Immature natural killer cell (primary cell): ENCODE results near the gene PCBP3. TPM values are rescaled to one million over a fixed set of nuclear protein-coding genes. Genes with fewer than 3 reads are reported as not detected.
A peak's percentile ranks its signal among the peaks of the same experiment; 100 is the strongest.

Source experiments
- DNase-seq, 3 donors: peaks; one replicate each; pipeline ENCODE4 v3.0.0; 2022; ENCODE audit warnings: mixed read lengths in 1 of 3
- H3K27ac Mint-ChIP-seq, 6 donors: one replicate each; pipeline ENCODE4 v1.8.0; 2020; ENCODE audit warnings: mixed read lengths in 6 of 6, mild to moderate bottlenecking in 5 of 6, inconsistent platforms in 4 of 6, moderate library complexity in 3 of 6
- H3K27me3 Mint-ChIP-seq, 3 donors: one replicate each; pipeline ENCODE4 v1.8.0; 2020 to 2021; ENCODE audit warnings: low read depth in 3 of 3, mild to moderate bottlenecking in 3 of 3, mixed read lengths in 3 of 3, moderate library complexity in 3 of 3, inconsistent platforms in 1 of 3
- H3K36me3 Mint-ChIP-seq, 3 donors: one replicate each; pipeline ENCODE4 v1.8.0; 2020; ENCODE audit warnings: mixed read lengths in 3 of 3, inconsistent platforms in 2 of 3, mild to moderate bottlenecking in 2 of 3
- H3K4me1 Mint-ChIP-seq, 2 donors: one replicate each; pipeline ENCODE4 v1.8.0; 2020; ENCODE audit warnings: inconsistent platforms in 2 of 2, mild to moderate bottlenecking in 2 of 2, mixed read lengths in 2 of 2, moderate library complexity in 1 of 2
- H3K4me3 Mint-ChIP-seq, 5 donors: one replicate each; pipeline ENCODE4 v1.8.0; 2020; ENCODE audit warnings: mild to moderate bottlenecking in 5 of 5, mixed read lengths in 5 of 5, inconsistent platforms in 3 of 5, moderate library complexity in 3 of 5
- H3K9me3 Mint-ChIP-seq, 6 donors: one replicate each; pipeline ENCODE4 v1.8.0; 2020; ENCODE audit warnings: mild to moderate bottlenecking in 6 of 6, mixed read lengths in 6 of 6, inconsistent platforms in 4 of 6, moderate library complexity in 3 of 6
- polyA plus RNA-seq, 3 donors: library from polyadenylated mRNA; unstranded; fragments of 300-500 nt; fragmentation: Illumina TruSeq; gene quantifications; one replicate each; pipeline ENCODE4 v1.2.3, GENCODE V29; 2021

PCBP3 gene
- polyA plus RNA-seq, 3 donors from 2014 or later, result 0.27 to 0.71 TPM; not detected in 1

GRCh38 chr21:45908536-45909237 lies 265.2 kb downstream of the PCBP3 start:
- Mint-ChIP-seq H3K27ac (no peak overlapping the region), H3K4me1 (no peaks in the 10 kb centered on the region), H3K9me3 (no peaks in the 10 kb centered on the region), H3K36me3 (no peaks in the 10 kb centered on the region), H3K27me3 (peaks cover 0 to 3% (median 0%) of the 10 kb centered on the region in 3 donors), H3K4me3 (no peak overlapping the region)
- no peak for DNase-seq

- no peak overlapping the region for H3K27ac Mint-ChIP-seq
- no peak for DNase-seq
- H3K36me3 Mint-ChIP-seq, result no peaks in the 10 kb centered on the region
- H3K9me3 Mint-ChIP-seq, result no peaks in the 10 kb centered on the region
- no peak overlapping the region for H3K4me3 Mint-ChIP-seq
- H3K4me1 Mint-ChIP-seq, result no peaks in the 10 kb centered on the region
- H3K27me3 Mint-ChIP-seq, result peaks cover 0 to 3% (median 0%) of the 10 kb centered on the region in 3 donors
These were observed 265.9 kb downstream of the PCBP3 start for GRCh38 chr21:45909238-45909988.

GRCh38 chr21:45910155-45910547 lies 266.6 kb downstream of the PCBP3 start:
- Mint-ChIP-seq H3K27ac (no peak overlapping the region), H3K4me3 (no peak overlapping the region), H3K36me3 (no peaks in the 10 kb centered on the region), H3K9me3 (no peaks in the 10 kb centered on the region), H3K4me1 (no peaks in the 10 kb centered on the region), H3K27me3 (peaks cover 0 to 3% (median 0%) of the 10 kb centered on the region in 3 donors)
- DNase-seq, result no peak

DNA sequence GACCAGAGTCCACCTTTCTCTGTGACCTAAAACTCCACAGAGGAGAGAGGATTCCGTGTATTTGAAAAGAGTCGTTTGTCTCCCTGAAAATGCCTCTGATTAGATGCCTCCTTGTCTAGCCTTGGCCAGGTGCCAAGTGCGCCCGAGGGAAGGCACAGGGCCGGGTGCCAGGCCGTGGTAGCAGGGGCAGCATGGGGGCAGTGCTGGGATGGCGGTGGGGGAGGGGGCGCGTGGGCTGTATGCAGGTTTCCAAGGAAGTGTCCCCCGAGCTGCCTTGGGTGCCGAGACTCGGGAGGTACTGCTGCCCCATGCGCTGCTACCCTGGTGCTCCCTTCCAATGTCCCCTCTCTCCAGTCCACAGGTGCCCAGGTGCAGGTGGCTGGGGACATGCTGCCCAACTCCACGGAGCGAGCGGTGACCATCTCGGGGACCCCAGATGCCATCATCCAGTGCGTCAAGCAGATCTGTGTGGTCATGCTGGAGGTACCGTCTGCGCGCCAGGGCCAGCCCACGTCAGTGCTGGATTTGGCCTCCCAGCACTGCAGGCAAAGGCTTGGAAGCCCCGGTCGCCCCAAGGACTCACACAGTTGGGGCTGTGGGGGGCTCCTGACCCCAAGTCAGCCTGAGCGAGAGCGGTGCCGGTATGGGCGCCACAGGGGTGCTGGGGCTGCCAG lies 267.2 kb downstream of the PCBP3 start:
- H3K27me3 Mint-ChIP-seq, result peaks cover 0 to 3% (median 0%) of the 10 kb centered on the region in 3 donors
- H3K36me3 Mint-ChIP-seq, result no peaks in the 10 kb centered on the region
- no peak for DNase-seq
- H3K9me3 Mint-ChIP-seq, result no peaks in the 10 kb centered on the region
- H3K4me1 Mint-ChIP-seq, result no peaks in the 10 kb centered on the region
- H3K27ac Mint-ChIP-seq, result no peak overlapping the region
- no peak overlapping the region for H3K4me3 Mint-ChIP-seq

DNA sequence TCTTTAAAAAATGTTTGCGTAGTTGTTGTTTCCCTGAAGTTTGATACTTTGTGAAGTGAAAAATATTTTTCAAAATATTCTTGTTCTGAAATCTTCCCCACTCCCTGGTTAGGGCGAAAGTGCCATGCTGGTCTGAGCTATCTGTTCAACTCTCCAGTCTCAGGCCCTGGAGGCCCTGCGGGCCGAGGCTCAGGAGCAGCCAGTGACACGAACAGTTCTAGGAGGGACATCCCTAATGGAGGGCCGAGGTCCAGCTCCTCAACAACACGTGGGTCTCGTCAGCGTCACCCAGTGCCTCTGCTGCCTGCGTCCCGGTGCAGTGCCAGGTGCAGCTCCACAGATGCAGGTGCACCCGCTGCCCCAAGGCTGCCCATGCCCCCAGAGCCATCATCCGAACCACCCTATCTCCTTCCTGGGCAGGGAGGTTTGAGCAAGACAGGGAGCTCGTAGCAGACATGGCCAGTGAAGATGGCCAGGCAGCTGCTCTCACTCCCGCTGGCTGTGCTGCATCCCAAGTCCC lies 268.3 kb downstream of the PCBP3 start:
- DNase-seq, result no peak
- Mint-ChIP-seq H3K27ac (no peak overlapping the region), H3K4me1 (peaks cover 0 to 1% of the 10 kb centered on the region in 2 donors), H3K36me3 (no peaks in the 10 kb centered on the region), H3K27me3 (no peaks in the 10 kb centered on the region), H3K9me3 (no peaks in the 10 kb centered on the region), H3K4me3 (no peak overlapping the region)

DNA sequence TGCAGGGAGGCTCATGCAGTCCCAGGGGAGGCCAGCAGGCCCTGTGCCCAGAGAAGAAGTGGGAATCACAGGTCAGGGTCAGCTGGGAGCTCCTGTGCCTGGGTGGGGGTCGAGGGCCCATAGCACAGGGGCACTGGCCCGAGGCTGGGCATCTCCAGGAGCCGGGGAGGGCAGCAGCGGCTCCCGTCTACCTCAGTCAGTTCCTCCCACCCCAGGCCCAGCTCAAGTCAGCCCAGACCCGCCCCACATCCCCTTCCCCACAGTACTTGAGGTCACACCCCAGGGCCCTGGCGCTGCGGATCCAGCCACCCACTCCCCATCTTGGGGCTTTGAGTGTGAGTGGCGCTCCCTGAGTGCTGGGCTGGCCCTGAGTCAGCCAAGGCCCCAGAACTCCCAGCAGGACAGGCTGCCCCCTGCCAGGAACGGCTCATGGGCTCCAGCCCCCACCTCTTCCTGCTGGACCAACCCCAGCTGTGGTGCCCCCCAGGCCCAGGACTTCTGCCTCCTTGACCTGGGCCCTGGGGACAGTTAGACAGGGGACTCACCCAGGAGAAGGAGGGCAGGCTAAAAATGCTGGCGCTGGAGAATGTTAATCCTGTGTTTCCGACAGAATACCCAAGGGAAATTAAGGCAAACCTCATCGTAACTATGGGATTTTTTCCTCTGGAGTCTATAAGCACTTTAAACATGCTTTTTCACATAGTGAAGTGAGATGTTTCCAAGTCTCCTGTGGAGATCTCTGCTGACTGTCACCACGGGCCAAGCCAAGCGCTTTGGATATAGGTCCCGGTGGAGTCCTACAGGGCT lies 269.3 kb downstream of the PCBP3 start:
- no peak overlapping the region for H3K4me3 Mint-ChIP-seq
- no peaks in the 10 kb centered on the region for H3K27me3 Mint-ChIP-seq
- no peaks in the 10 kb centered on the region for H3K36me3 Mint-ChIP-seq
- H3K27ac Mint-ChIP-seq, result no peak overlapping the region
- peaks cover 0 to 1% of the 10 kb centered on the region in 2 donors for H3K4me1 Mint-ChIP-seq
- DNase-seq, result no peak
- H3K9me3 Mint-ChIP-seq, result no peaks in the 10 kb centered on the region

- peaks cover 0 to 1% of the 10 kb centered on the region in 2 donors for H3K4me1 Mint-ChIP-seq
- no peaks in the 10 kb centered on the region for H3K36me3 Mint-ChIP-seq
- DNase-seq, result no peak
- H3K27ac Mint-ChIP-seq, result no peak overlapping the region
- H3K27me3 Mint-ChIP-seq, result no peaks in the 10 kb centered on the region
- no peaks in the 10 kb centered on the region for H3K9me3 Mint-ChIP-seq
- H3K4me3 Mint-ChIP-seq, result no peak overlapping the region
These were observed 269.9 kb downstream of the PCBP3 start for GRCh38 chr21:45913418-45913765.

- DNase-seq, result no peak
- H3K4me1 Mint-ChIP-seq, result peaks cover 0 to 1% of the 10 kb centered on the region in 2 donors
- no peak overlapping the region for H3K27ac Mint-ChIP-seq
- H3K27me3 Mint-ChIP-seq, result peaks cover 0 to 2% (median 0%) of the 10 kb centered on the region in 3 donors
- H3K9me3 Mint-ChIP-seq, result no peaks in the 10 kb centered on the region
- no peaks in the 10 kb centered on the region for H3K36me3 Mint-ChIP-seq
- no peak overlapping the region for H3K4me3 Mint-ChIP-seq
These were observed 270.4 kb downstream of the PCBP3 start for GRCh38 chr21:45913886-45914285.

GRCh38 chr21:45914321-45914845 lies 270.9 kb downstream of the PCBP3 start:
- Mint-ChIP-seq H3K4me1 (peaks cover 0 to 1% of the 10 kb centered on the region in 2 donors), H3K9me3 (no peaks in the 10 kb centered on the region), H3K27ac (no peak overlapping the region)

DNA sequence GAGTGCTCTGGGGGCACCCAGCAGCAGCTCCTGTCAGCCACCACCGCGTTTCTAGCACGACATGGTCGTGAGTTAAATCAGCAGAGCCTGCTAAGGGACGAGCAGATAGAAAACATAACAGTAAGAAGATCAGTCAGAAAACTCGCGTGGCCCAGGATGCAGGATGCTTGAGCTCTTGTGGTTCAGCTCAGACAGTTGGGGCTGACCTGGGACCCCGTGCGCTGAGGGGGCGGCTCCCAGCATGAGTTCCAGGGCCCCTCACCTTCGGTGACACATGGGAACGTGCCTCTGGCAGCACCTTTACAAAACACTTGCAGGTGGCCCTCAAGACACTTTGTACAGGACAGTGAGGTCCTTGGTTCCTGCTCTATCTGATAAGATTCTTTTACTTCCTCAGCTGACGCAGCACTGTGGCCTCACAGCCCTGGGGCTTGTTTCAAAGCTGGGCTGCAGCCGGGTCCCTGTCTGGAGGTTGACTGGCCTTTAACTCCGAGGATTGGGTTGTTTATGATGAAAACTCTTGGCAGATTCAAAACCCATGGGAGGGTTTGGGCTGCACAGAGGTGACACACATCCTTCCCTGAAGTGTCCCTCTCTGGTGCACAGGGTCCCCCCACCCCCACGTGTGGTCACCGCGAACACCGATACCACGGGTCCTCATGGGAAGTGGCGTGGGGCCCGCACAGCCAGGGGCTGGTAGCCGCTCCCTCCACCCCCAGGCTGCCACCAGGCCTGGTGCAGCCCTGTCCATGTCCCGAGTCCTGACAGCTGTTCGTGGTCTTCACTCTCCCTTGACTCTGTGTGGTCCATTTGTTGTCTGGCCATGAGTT lies 272.7 kb downstream of the PCBP3 start:
- no peak for DNase-seq
- no peaks in the 10 kb centered on the region for H3K9me3 Mint-ChIP-seq
- peak overlapping the region in 1 of 6 donors; percentile 59 for H3K27ac Mint-ChIP-seq
- peaks cover 0 to 5% of the 10 kb centered on the region in 2 donors for H3K4me1 Mint-ChIP-seq
- peaks cover 0 to 2% (median 0%) of the 10 kb centered on the region in 3 donors for H3K27me3 Mint-ChIP-seq
- no peak overlapping the region for H3K4me3 Mint-ChIP-seq
- H3K36me3 Mint-ChIP-seq, result no peaks in the 10 kb centered on the region

More at GRCh38 chr21:45914321-45914845, 270.9 kb downstream of the PCBP3 start:
- Mint-ChIP-seq H3K27me3 (peaks cover 0 to 2% (median 0%) of the 10 kb centered on the region in 3 donors), H3K4me3 (no peak overlapping the region), H3K36me3 (no peaks in the 10 kb centered on the region)
- DNase-seq, result no peak

DNA sequence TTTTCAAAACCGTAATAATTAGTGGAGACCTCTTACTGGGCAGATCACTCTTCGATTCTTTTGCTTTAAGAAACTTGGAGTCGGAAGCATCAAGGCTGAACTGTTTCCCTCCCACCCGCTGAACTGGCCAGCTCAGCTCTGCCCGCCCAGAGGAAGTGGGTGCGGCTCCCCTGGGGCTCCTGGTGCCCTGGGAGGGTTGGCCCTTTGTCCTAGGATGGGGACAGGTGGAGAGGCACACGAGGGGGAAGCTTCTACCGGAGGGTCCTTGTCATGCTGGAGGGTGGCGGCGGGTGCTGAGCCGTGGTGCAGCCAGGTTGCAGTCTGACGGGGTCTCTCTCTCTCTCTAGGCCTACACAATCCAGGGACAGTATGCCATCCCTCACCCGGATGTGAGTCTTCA lies 273.7 kb downstream of the PCBP3 start:
- Mint-ChIP-seq H3K27ac (peak overlapping the region in 1 of 6 donors; percentile 59), H3K27me3 (peaks cover 0 to 2% (median 0%) of the 10 kb centered on the region in 3 donors), H3K4me3 (peak overlapping the region in 1 of 5 donors; percentile 25), H3K36me3 (no peaks in the 10 kb centered on the region), H3K9me3 (no peaks in the 10 kb centered on the region), H3K4me1 (peaks cover 0 to 5% of the 10 kb centered on the region in 2 donors)
- no peak for DNase-seq

GRCh38 chr21:45918011-45918410 lies 274.5 kb downstream of the PCBP3 start:
- no peak for DNase-seq
- Mint-ChIP-seq H3K9me3 (no peaks in the 10 kb centered on the region), H3K27ac (no peak overlapping the region), H3K27me3 (peaks cover 0 to 2% (median 2%) of the 10 kb centered on the region in 3 donors), H3K4me1 (peaks cover 0 to 7% of the 10 kb centered on the region in 2 donors), H3K36me3 (no peaks in the 10 kb centered on the region), H3K4me3 (no peak overlapping the region)
